GF-D8 (cell line): ENCODE results near the gene TUSC7.

Source experiments
- DNase-seq: peaks from one replicate; lab custom pipeline; 2025; lab: John Stamatoyannopoulos, UW

The TUSC7 gene

GRCh38 chr3:116709479-116709878 is at the start of gene TUSC7:
Gene TUSC7 (plus strand): TSS chr3:116709779.
- no peak for DNase-seq

GRCh38 chr3:116661196-116661595 is 48.4 kb upstream of the TUSC7 start:
- DNase-seq: no peak

- DNase-seq: no peak
Measured at GRCh38 chr3:116663161-116664110, 46.1 kb upstream of the TUSC7 start.

- no peak for DNase-seq
Measured at GRCh38 chr3:116667324-116667723, 42.3 kb upstream of the TUSC7 start.

GRCh38 chr3:116667791-116668190 is 41.8 kb upstream of the TUSC7 start:
- DNase-seq: no peak

GRCh38 chr3:116669576-116669975 is 40.0 kb upstream of the TUSC7 start:
- no peak for DNase-seq

- no peak for DNase-seq
Measured at GRCh38 chr3:116671151-116671550, 38.4 kb upstream of the TUSC7 start.

GRCh38 chr3:116678853-116679252 is 30.7 kb upstream of the TUSC7 start:
- DNase-seq: no peak

- no peak for DNase-seq
Measured at GRCh38 chr3:116691041-116691440, 18.5 kb upstream of the TUSC7 start.

GRCh38 chr3:116701070-116701469 is 8.5 kb upstream of the TUSC7 start:
- DNase-seq: no peak

GRCh38 chr3:116702334-116702733 is 7.2 kb upstream of the TUSC7 start:
- no peak for DNase-seq

- no peak for DNase-seq
Measured at GRCh38 chr3:116707531-116707930, 2.0 kb upstream of the TUSC7 start.

GRCh38 chr3:116716490-116716889 is 6.9 kb downstream of the TUSC7 start:
- no peak for DNase-seq

GRCh38 chr3:116717566-116717965 is 8.0 kb downstream of the TUSC7 start:
- no peak for DNase-seq

GRCh38 chr3:116728454-116728853 is 18.9 kb downstream of the TUSC7 start:
- DNase-seq: no peak

GRCh38 chr3:116734243-116734642 is 24.7 kb downstream of the TUSC7 start:
- DNase-seq: no peak

- no peak for DNase-seq
Measured at GRCh38 chr3:116739678-116740077, 30.1 kb downstream of the TUSC7 start.

- no peak for DNase-seq
Measured at GRCh38 chr3:116740293-116740692, 30.7 kb downstream of the TUSC7 start.

GRCh38 chr3:116741467-116741866 is 31.9 kb downstream of the TUSC7 start:
- DNase-seq: no peak

- no peak for DNase-seq
Measured at GRCh38 chr3:116743062-116743461, 33.5 kb downstream of the TUSC7 start.

GRCh38 chr3:116749388-116749787 is 39.8 kb downstream of the TUSC7 start:
- DNase-seq: no peak

- DNase-seq: no peak
Measured at GRCh38 chr3:116757315-116757714, 47.7 kb downstream of the TUSC7 start.

- DNase-seq: no peak
Measured at GRCh38 chr3:116759316-116759715, 49.7 kb downstream of the TUSC7 start.
